Vagina (tissue), 2 donors: ENCODE results near the gene TMBIM4. TPM values are rescaled to one million over a fixed set of nuclear protein-coding genes. Genes with fewer than 3 reads are reported as not detected.
A peak's percentile ranks its signal among the peaks of the same experiment; 100 is the strongest.
"Not testable (repeated sequence)": the region's sequence is repeated elsewhere in the genome, so short reads cannot be mapped to it uniquely, and the experiment has no call there.

Experiments
- DNase-seq, 2 donors: peaks; one replicate each; pipeline ENCODE4 v3.0.0-alpha.2; 2017; ENCODE audit errors: extremely low spot score in 2 of 2
- H3K27ac ChIP-seq: fragments of 200-600 bp; sonication (generic); one replicate; pipeline ENCODE4 v1.5.1; 2019
- H3K27me3 ChIP-seq: fragments of 200-600 bp; sonication (generic); one replicate; pipeline ENCODE4 v1.5.1; 2019
- H3K36me3 ChIP-seq, 2 donors: fragments of 200-600 bp; sonication (generic); one replicate each; pipeline ENCODE4 v1.5.1; 2017 to 2019
- H3K4me1 ChIP-seq: fragments of 200-600 bp; sonication (generic); one replicate; pipeline ENCODE4 v1.5.1; 2019
- H3K4me3 ChIP-seq, 2 donors: fragments of 200-600 bp; sonication (generic); 1 replicate in 1 of 2; 2 replicates in 1 of 2; pipeline ENCODE4 v1.5.1; 2016 to 2019
- H3K9me3 ChIP-seq: fragments of 200-600 bp; sonication (generic); one replicate; pipeline ENCODE4 v1.5.1; 2019
- CTCF ChIP-seq, 3 experiments: fragments of 450-650 bp in 2 of 3; fragments of 200-600 bp in 1 of 3; sonication (generic) in 1 of 3; IDR thresholded peaks; one replicate each; pipeline ENCODE4 v1.5.1; 2017 to 2019; ENCODE audit warnings: antibody characterized with exemption in 3 of 3, mild to moderate bottlenecking in 2 of 3, moderate library complexity in 2 of 3
- POLR2A ChIP-seq, 2 donors: fragments of 450-650 bp; IDR thresholded peaks; one replicate each; pipeline ENCODE4 v1.6.1; 2017; ENCODE audit warnings: antibody characterized with exemption in 2 of 2, mild to moderate bottlenecking in 2 of 2, moderate library complexity in 2 of 2
- POLR2AphosphoS5 ChIP-seq, 2 donors: sonication (generic); formaldehyde crosslinking; IDR thresholded peaks; one replicate each; pipeline ENCODE4 v1.9.0; 2017; ENCODE audit warnings: antibody characterized with exemption in 2 of 2, mild to moderate bottlenecking in 2 of 2, low read depth in 1 of 2; ENCODE audit not compliant: insufficient read depth in 1 of 2
- intact Hi-C: fragments of 100-400 bp; cut with DNase I; formaldehyde crosslinking; loops from one replicate; pipeline ENCODE4 v1.15.1; 2023
- total RNA-seq: library from RNA; depleted of rRNA; stranded (reverse); fragments of >200 nt; gene quantifications from one replicate; pipeline ENCODE4 v1.2.3, GENCODE V29; 2016

Gene TMBIM4
- 98.7 TPM for total RNA-seq

- peak within 1 kb of the TSS; percentile 80 to 88 for H3K4me3 ChIP-seq
- TF ChIP-seq CTCF (IDR thresholded peaks at IDR 0.05) (peak in 1 of 3 experiments; percentile 62), POLR2AphosphoS5 (IDR thresholded peaks at IDR 0.05; ENCODE audit: insufficient read depth in 1 of 2, low read depth in 1 of 2) (peak; percentile 77 to 96), POLR2A (IDR thresholded peaks at IDR 0.05) (peak in 1 of 2 donors; percentile 71)
- no peaks in the 10 kb centered on the region for H3K36me3 ChIP-seq
- peak in 1 of 2 donors; percentile 92 for DNase-seq
- no peaks in the 10 kb centered on the region for H3K9me3 ChIP-seq
- no peaks in the 10 kb centered on the region for H3K27me3 ChIP-seq
- intact Hi-C loops: no loop called here
- H3K4me1 ChIP-seq: peaks cover 15% of the 10 kb centered on the region
- H3K27ac ChIP-seq: peak within 1 kb of the TSS; percentile 98
These were observed at the start of gene TMBIM4 for GRCh38 chr12:66169221-66170170. TMBIM4 (minus strand) TSS chr12:66169996; CDS start chr12:66169951, 45 bp downstream.

- Histone ChIP-seq H3K36me3 (peaks cover 0 to 25% of the 10 kb centered on the region in 2 donors), H3K27me3 (no peaks in the 10 kb centered on the region), H3K9me3 (no peaks in the 10 kb centered on the region), H3K27ac (no peak overlapping the region), H3K4me1 (no peaks in the 10 kb centered on the region), H3K4me3 (no peak overlapping the region)
- TF ChIP-seq POLR2AphosphoS5 (IDR thresholded peaks at IDR 0.05; ENCODE audit: insufficient read depth in 1 of 2, low read depth in 1 of 2) (no peak), CTCF (IDR thresholded peaks at IDR 0.05) (no peak), POLR2A (IDR thresholded peaks at IDR 0.05) (no peak)
- DNase-seq: no peak
- intact Hi-C loops: no loop called here
These were observed 47.6 kb upstream of the TMBIM4 start for GRCh38 chr12:66217342-66217917.

GRCh38 chr12:66213011-66213410 lies 43.2 kb upstream of the TMBIM4 start:
- not testable (repeated sequence) for H3K9me3 ChIP-seq, DNase-seq, H3K4me1 ChIP-seq, H3K27ac ChIP-seq, H3K27me3 ChIP-seq, H3K4me3 ChIP-seq
- intact Hi-C loops: loop anchor here (5.0 kb wide), 1 partner anchor 686 kb away; no protein-coding TSS in a partner anchor
- peaks cover 0 to 13% of the 10 kb centered on the region in 2 donors for H3K36me3 ChIP-seq

GRCh38 chr12:66211573-66211972 lies 41.8 kb upstream of the TMBIM4 start:
- peaks cover 0 to 13% of the 10 kb centered on the region in 2 donors for H3K36me3 ChIP-seq
- DNase-seq: not testable (repeated sequence)
- intact Hi-C loops: loop anchor here (5.0 kb wide), 1 partner anchor 684 kb away; no protein-coding TSS in a partner anchor

GRCh38 chr12:66210840-66211239 lies 41.0 kb upstream of the TMBIM4 start:
- no peak overlapping the region for H3K4me3 ChIP-seq
- H3K27ac ChIP-seq: no peak overlapping the region
- no peaks in the 10 kb centered on the region for H3K4me1 ChIP-seq
- no peaks in the 10 kb centered on the region for H3K9me3 ChIP-seq
- intact Hi-C loops: loop anchor here (5.0 kb wide), 1 partner anchor 684 kb away; no protein-coding TSS in a partner anchor
- DNase-seq: no peak
- no peaks in the 10 kb centered on the region for H3K27me3 ChIP-seq
- TF ChIP-seq POLR2A (IDR thresholded peaks at IDR 0.05) (no peak), POLR2AphosphoS5 (IDR thresholded peaks at IDR 0.05; ENCODE audit: insufficient read depth in 1 of 2, low read depth in 1 of 2) (no peak), CTCF (IDR thresholded peaks at IDR 0.05) (no peak)
- H3K36me3 ChIP-seq: peaks cover 0 to 13% of the 10 kb centered on the region in 2 donors

More at GRCh38 chr12:66211573-66211972, 41.8 kb upstream of the TMBIM4 start:
- not testable (repeated sequence) for H3K4me3 ChIP-seq, H3K4me1 ChIP-seq, H3K27me3 ChIP-seq, H3K9me3 ChIP-seq, H3K27ac ChIP-seq
